ENCODE results near the gene ARL9. TPM values are rescaled to one million over a fixed set of nuclear protein-coding genes. Genes with fewer than 3 reads are reported as not detected.

Gene ARL9
- total and polyA plus RNA-seq, 9 of the 15 experiments (the other 6 are each of a cell fraction or from before 2014, with no cell fraction given) = 0.10 to 0.15 (median 0.11) TPM; not detected in 6

DNA sequence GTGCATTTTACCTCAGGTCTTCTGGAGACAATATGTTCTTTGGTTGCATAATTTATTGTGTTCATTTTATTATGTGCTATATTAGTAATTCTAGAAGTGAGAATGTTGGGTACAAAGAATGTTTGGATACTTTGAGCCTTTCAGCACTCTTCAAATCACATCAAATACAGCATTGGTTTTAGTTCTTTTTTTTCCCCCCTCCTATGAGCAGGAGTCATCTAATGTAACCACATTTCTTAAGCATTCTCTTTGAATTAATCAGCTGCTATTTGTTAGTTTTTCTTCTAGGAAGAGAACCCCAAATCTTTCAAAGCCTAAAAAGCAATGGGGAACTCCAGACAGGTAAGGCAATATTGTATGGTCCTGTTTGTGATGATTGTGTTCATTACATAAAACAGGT, 46.7 kb downstream of the ARL9 start:
- no peak for DNase-seq (ENCODE audit: extremely low read depth in 1 of 4, low spot score in 3 of 4)
- H3K9me1 ChIP-seq (ENCODE audit: control insufficient read depth, insufficient read depth, low read length) = no peaks in the 10 kb centered on the region
- no peak overlapping the region for H3K4me3 ChIP-seq
- H4K20me1 ChIP-seq (replicated peaks; ENCODE audit: control insufficient read depth, insufficient read depth, low read length) = no peaks in the 10 kb centered on the region
- TF ChIP-seq HDAC1 (IDR thresholded peaks at IDR 0.05) (no peak), MAFF (IDR thresholded peaks at IDR 0.05; ENCODE audit: low read length) (no peak), PTBP1 (IDR thresholded peaks at IDR 0.05; ENCODE audit: low read depth, low read length) (no peak), ZNF354B (CRISPR knock-in tag; IDR thresholded peaks at IDR 0.05) (no peak), KDM5B (IDR thresholded peaks at IDR 0.05; ENCODE audit: insufficient replicate concordance, low read depth, low read length) (no peak), MCM5 (IDR thresholded peaks at IDR 0.05; ENCODE audit: low read depth) (no peak), NBN (IDR thresholded peaks at IDR 0.05; ENCODE audit: low read depth) (no peak), CBX8 (IDR thresholded peaks at IDR 0.05; ENCODE audit: borderline replicate concordance, extremely low read depth, low read depth, low read length, poor library complexity, severe bottlenecking) (no peak)
- no peak overlapping the region for H2AFZ ChIP-seq (ENCODE audit: low read depth, low read length)
- H3K9me3 ChIP-seq (replicated peaks; ENCODE audit: control insufficient read depth, insufficient read depth, low read depth, low read length) = no peaks in the 10 kb centered on the region
- H3K36me3 ChIP-seq (ENCODE audit: control insufficient read depth, insufficient read depth, low read length) = no peaks in the 10 kb centered on the region
- no peak for ATAC-seq
- no peaks in the 10 kb centered on the region; a peak in 1 of 5 replicates for H3K27me3 ChIP-seq (ENCODE audit: control insufficient read depth in 2 of 2, insufficient read depth in 2 of 2, low read length in 2 of 2)
- ChIA-PET CTCF (ENCODE audit: low intra/inter-chr PET ratio) (no interaction called here), POLR2A (no interaction called here)
- H3K4me2 ChIP-seq (ENCODE audit: insufficient read depth, low read length) = no peak overlapping the region
- no peak for FAIRE-seq
- no TSS peak for BruUV-seq (replicated peaks)
- H3K79me2 ChIP-seq (ENCODE audit: control insufficient read depth, insufficient read depth, low read length) = no peaks in the 10 kb centered on the region
- intact Hi-C loops (cut with micrococcal nuclease) (no loop called here), in situ Hi-C loops (cut with MboI) (no loop called here)
- no peak overlapping the region for H3K9ac ChIP-seq (ENCODE audit: insufficient read depth in 1 of 2, low read depth in 2 of 2, low read length in 2 of 2)
- H3K4me1 ChIP-seq (replicated peaks in 1 of 2; ENCODE audit: control insufficient read depth in 2 of 2, insufficient read depth in 2 of 2, low read length in 2 of 2) = no peaks in the 10 kb centered on the region
- no peak overlapping the region for H3K27ac ChIP-seq (ENCODE audit: extremely low read depth, low read depth, low read length)

Measured in K562 (cell line).